ENCODE data around the gene HS3ST3A1.

Gene HS3ST3A1

DNA sequence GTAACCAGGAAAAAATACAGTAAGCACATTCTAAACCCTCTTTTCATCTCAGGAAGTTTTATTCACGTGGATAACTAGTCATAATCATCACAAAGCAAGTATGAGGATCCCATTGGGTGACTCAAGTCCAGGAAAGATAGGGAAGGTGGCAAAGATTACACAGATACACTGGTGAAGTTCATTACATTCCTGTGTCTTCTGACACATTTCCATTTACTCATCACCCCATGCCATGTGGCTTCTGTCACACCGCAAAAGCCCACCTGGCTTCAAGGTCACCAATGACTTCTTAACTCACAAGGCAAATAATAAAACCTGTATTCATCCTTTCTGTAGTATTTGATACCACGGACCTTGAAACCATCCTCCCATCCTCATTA is 17.0 kb downstream of the HS3ST3A1 start:
- DNase-seq: peak; percentile 76
- in situ Hi-C loops (cut with HindIII; ENCODE audit: low pct_ligation_motif_present, low pct_unique_long_range_greater_than_20kb, low sequenced_read_pairs): loop anchor here (25.0 kb wide), 1 partner anchor 728 kb away; the partner anchor contains the start of gene HS3ST3B1

DNA sequence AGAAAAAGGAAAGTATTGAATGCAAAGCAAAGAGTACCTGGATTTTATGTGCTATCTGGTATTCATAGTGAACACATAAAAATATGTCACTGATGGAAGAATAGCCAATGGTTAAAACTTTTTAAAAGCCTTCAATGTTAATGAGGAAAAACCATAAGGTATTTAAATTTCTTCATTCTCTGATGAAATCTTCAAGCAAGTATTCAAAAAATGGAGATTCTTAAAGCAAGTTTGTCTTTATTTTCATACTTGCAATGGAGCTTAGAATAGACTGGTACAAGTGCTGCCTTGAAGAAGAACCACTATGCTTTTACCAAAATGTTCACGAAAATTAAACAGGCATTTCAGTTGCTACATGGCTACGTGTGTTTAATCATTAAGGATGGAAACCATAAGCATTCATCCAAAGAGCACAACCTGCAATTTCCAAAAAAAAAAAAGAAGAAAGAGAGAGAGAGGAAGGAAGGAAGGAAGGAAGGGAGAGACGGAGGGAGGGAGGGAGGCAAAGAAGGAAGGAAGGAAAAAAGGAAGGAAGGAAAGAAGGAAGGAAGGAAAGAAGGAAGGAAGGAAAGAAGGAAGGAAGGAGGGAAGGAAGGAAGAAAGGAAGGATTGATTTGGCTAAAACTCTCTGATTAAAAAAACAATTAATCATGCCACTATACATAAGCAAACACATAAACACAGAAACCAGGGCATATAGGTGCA is 17.6 kb downstream of the HS3ST3A1 start:
- in situ Hi-C loops (cut with HindIII; ENCODE audit: low pct_ligation_motif_present, low pct_unique_long_range_greater_than_20kb, low sequenced_read_pairs): loop anchor here (25.0 kb wide), 1 partner anchor 728 kb away; the partner anchor contains the start of gene HS3ST3B1
- DNase-seq: no peak

DNA sequence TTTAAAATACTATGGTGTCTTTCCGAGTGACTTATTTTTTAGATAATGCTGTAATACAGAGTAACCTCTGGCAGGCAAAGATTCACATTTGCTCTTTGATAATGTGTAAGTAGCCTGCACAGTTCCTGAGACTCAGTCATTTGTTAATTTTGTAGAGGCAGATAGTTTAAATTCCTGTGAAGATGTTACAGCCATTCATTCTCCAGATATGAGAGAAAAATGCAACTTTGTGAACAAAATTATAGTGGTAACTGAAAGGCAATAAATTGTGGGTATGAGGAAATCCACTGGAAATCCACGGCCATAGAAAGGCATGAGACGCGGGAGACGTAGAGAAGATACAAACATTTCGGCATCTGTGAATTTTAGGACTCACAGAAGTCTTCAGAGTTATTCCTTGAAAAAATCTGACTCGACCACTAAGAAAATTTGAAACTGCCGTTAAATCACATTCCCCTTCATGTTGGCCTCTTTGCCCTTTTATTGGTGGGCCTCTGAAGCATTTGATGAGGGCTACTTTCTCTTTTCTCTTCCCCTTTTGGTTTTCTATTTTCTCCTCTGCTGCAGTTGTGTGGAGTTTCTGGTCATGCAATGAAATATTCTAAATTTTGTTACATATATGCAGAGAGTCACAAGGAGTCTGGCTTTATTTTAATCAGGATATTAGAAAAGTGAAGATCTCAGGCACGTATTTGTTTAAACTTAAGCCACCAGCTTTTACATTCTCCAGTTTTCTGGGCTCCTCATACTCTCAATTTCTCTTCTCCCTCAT is 18.8 kb downstream of the HS3ST3A1 start:
- in situ Hi-C loops (cut with HindIII; ENCODE audit: low pct_ligation_motif_present, low pct_unique_long_range_greater_than_20kb, low sequenced_read_pairs): loop anchor here (25.0 kb wide), 1 partner anchor 729 kb away; the partner anchor contains the start of gene HS3ST3B1
- DNase-seq: no peak

DNA sequence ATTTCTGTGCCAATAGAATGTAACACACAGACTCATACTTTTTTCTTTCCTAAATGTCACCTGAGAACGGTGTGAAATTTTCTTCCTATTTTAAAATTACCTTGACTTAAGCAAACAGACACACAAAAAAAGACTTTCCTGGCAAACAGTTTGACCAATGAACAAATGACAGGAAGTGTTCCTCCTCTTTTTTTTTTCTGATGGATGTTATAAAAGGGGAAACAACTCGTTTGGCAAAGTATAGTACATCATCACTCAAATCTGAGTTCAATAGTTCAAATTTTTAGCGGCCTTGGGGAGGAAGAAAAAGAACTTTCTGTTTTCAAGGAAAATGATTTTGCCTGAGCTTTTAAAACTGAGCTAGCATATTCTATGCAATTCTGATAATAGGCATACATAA is 19.8 kb downstream of the HS3ST3A1 start:
- in situ Hi-C loops (cut with HindIII; ENCODE audit: low pct_ligation_motif_present, low pct_unique_long_range_greater_than_20kb, low sequenced_read_pairs): loop anchor here (25.0 kb wide), 1 partner anchor 730 kb away; the partner anchor contains the start of gene HS3ST3B1
- DNase-seq: no peak

DNA sequence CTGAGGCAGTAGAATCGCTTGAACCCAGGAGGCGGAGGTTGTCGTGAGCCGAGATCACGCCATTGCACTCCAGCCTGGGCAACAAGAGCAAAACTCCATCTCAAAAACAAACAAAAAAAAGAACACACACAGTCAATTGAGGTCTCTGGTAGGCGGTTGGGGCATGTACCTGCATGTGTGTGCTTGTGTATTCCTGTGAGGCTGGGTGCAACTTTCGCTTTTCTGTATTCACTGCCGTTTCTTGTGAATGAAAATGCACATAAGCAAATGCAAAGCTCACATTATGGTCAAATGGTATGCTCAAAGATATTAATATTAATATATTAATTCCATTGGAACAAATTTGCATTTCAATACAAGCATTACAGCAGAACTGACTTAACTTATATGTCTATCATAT is 20.9 kb downstream of the HS3ST3A1 start:
- in situ Hi-C loops (cut with HindIII; ENCODE audit: low pct_ligation_motif_present, low pct_unique_long_range_greater_than_20kb, low sequenced_read_pairs): loop anchor here (25.0 kb wide), 1 partner anchor 732 kb away; the partner anchor contains the start of gene HS3ST3B1
- DNase-seq: no peak

DNA sequence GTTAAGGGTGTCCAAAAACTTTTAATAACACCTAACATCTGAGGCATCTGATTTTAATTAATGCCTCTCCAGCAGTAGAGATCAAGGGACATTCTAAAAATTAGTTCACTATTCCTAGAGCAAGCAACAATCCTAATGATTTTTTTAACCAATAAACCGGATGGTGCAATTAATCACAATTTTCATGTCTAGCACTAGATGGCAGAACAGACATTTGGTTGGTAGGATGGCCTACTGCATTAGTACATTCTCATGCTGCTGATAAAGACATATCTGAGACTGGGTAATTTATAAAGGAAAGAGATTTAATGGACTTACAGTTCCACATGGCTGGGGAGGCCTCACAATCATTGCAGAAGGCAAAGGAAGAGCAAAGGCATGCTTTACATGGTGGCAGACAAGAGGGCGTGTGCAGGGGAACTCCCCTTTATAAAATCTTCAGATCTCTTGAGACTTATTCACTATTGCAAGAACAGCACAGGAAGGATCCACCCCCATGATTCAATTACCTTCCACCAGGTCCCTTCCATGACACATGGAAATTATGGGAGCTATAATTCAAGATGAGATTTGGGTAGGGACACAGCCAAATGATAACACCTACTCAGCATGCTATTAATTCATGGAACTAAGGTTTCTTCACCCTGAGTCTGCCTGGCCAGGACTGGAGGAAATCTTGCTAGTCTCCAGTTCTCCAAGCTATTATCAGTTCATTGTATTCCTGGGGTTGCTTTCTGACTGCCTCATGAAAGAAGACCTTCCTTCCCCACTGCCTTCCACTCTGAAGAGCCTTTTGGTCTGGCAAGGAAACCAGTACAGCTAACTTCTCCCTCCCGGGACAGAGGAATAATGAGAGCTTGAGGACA is 24.8 kb downstream of the HS3ST3A1 start:
- DNase-seq: no peak
- in situ Hi-C loops (cut with HindIII; ENCODE audit: low pct_ligation_motif_present, low pct_unique_long_range_greater_than_20kb, low sequenced_read_pairs): loop anchor here (25.0 kb wide), 1 partner anchor 735 kb away; the partner anchor contains the start of gene HS3ST3B1

DNA sequence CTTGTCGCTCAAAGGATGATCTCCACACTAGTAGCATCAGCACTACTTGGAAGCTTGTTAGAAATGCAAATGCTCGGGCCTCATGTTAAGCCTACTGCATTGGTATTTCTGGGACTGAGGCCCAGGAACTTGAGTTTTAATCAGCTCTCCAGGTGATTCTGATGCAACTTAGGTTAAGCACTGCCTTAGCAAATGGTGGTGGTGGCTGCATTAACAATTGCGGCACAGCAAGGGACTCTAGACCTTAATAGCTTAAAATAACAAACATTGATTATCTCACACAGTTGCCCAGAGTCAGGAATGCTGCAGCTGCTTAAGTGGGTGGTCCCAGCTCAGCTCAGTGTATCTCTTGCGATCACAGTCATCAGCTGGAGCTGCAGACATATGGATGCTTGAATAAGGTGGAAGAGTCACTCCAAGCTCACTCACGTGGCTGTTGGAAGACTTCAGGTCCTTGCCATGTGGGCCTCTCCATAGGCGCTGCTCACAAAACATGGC is 25.8 kb downstream of the HS3ST3A1 start:
- in situ Hi-C loops (cut with HindIII; ENCODE audit: low pct_ligation_motif_present, low pct_unique_long_range_greater_than_20kb, low sequenced_read_pairs): loop anchor here (25.0 kb wide), 1 partner anchor 736 kb away; the partner anchor contains the start of gene HS3ST3B1
- no peak for DNase-seq

DNA sequence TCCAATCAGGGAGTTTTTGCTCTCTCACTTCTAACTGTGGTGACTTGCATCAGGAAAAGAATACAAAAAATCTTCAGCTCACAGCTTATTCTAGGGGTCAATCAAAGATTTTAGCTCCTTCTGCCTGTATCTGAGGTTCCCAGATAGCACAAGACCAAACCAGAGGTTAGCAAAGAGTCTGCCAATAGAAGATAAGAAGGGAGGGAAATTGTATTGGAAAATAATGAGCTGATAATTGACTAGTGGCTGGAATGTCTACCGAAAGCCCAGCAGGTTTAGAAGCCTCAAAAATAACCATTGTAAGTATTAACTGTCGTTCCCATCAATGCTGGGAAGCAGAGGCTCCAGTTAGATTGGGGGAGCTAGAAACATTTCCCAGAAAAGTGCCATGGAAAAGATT is 26.3 kb downstream of the HS3ST3A1 start:
- in situ Hi-C loops (cut with HindIII; ENCODE audit: low pct_ligation_motif_present, low pct_unique_long_range_greater_than_20kb, low sequenced_read_pairs): loop anchor here (25.0 kb wide), 1 partner anchor 737 kb away; the partner anchor contains the start of gene HS3ST3B1
- no peak for DNase-seq

DNA sequence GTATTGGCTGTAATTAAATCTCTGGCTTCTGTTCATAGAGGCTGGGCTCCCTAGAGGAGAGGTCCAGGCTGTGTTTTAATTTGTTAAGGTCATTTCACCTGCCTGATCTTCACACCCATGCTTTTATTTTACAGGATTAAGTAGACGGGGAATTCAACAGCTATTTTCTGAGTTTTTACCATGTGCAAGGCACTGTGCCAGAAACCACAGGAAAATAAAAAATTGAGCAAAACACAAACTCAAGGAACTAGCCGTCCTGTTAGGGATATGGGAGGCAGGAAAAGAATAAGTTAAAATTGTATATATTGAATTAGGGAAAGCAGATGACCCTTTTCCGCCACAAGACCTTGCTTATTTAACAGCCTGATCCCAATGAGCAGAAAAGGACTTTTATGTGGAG is 29.1 kb downstream of the HS3ST3A1 start:
- in situ Hi-C loops (cut with HindIII; ENCODE audit: low pct_ligation_motif_present, low pct_unique_long_range_greater_than_20kb, low sequenced_read_pairs): no loop called here

DNA sequence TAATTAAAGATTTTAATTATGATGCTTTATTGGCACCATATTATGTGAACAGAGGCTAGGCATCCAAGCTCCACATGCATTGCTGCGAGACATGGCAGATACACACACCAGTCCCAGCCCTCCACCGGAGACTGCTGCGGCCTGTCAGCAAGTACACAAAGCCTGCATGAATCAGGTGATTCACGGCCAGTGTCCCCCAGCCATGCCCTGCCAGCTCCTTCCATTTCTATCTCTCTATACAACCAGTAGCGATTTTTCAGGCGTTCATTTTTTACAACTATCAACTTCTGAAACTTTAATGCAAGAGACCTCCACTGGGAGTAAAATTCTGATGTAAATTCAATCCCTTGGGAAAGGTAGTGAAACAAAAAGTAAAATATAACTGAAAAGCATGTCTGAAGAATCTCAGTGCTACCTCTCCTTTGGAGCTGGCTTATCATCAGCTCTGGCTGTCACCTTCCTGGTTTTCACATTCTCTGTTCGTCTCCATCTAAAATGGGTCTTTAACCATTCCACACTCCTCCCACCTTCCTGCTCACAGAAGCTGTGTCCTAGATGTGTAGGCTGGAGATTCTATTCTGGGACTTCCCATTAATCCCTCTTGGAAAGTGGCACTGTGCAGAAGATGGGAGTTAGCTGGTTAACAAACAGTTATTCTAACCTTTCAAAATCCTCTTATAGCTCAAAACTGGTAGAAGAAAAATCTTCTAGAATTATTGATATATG is 32.2 kb downstream of the HS3ST3A1 start:
- DNase-seq: no peak
- in situ Hi-C loops (cut with HindIII; ENCODE audit: low pct_ligation_motif_present, low pct_unique_long_range_greater_than_20kb, low sequenced_read_pairs): no loop called here

More for the DNA sequence above, 29.1 kb downstream of the HS3ST3A1 start:
- no peak for DNase-seq

DNA sequence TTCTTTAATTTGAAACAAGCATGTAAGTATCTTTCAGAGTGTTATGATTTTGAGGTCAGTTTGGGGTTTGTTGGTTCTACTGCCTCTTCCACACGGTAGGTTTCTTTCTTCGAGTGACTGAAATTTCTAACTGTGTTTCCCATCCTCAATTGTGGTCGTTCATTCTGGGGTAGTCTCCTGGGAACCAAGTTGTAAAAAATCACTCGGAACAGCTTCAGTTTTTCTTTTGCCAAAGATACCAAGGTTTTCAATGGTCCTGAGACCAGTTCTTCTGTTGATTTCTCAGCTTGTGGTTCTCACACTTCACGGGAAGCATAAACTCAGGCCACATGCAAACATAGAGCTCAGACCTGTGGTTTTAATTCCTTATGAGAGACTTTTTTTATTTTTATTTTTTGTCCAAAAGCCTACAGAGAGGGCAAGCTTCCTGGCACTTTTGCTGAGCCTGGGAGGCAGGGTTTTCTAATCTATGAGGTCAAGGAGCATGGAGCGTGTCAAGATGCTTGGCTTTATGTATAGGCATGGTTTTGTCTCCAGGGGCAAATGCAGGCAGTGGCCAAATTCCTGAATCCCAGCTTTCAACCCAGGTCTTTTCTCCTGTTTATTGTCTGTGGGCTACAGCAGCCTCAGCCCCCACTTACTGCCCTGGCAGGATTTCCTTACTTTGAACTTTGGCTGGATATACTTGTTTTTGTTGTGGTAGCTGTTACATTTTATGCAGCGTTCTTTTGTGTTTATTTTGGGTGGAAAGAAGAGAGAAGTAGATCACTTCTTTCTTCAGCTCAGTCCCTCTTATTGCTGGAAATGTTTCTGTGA is 32.9 kb downstream of the HS3ST3A1 start:
- no peak for DNase-seq

DNA sequence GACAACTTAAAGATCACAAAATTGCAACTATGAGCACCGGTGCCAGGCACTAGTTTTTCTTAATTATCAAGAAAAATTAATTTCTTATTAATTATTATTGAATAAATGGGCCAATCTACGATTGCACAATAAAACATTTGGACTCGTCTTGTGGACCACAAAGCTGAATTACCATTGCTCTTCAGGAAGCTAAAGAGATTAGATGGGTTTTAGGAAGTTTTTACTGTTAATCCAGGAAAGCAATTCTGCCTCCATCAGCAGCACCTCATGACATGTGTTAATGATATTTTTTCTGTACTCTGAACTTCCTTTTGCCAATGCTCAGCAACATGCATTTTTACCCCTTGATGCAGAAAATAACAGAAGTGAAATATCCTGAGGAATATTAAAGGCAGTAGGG is 37.9 kb downstream of the HS3ST3A1 start:
- in situ Hi-C loops (cut with HindIII; ENCODE audit: low pct_ligation_motif_present, low pct_unique_long_range_greater_than_20kb, low sequenced_read_pairs): no loop called here
- DNase-seq: no peak

More for the DNA sequence above, 32.9 kb downstream of the HS3ST3A1 start:
- in situ Hi-C loops (cut with HindIII; ENCODE audit: low pct_ligation_motif_present, low pct_unique_long_range_greater_than_20kb, low sequenced_read_pairs): no loop called here

DNA sequence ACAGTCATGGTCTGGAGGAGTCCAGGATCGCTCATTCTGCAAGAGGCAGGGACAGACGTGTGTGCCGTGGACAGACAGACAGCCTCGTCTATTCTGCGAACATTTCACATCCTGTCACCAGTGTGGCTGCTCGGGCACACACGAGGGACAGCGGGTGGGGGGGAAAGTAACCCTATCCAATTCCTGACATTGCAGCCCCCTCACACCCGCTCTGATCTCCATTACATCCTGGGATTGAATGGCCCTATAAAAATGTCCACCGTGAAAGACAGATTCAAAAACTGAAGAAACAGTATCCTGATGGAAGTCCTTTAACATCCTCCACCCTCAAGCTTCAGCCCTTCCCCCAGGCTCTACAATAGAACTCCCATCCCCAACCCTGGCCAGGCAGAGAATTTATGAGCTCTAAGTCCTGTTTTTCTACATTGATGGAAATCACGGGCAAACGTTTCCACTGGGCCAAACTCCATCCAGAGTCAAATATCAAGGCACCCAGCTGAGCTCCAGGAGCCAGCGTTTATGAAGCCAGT is 39.4 kb downstream of the HS3ST3A1 start:
- DNase-seq: peak; percentile 98

DNA sequence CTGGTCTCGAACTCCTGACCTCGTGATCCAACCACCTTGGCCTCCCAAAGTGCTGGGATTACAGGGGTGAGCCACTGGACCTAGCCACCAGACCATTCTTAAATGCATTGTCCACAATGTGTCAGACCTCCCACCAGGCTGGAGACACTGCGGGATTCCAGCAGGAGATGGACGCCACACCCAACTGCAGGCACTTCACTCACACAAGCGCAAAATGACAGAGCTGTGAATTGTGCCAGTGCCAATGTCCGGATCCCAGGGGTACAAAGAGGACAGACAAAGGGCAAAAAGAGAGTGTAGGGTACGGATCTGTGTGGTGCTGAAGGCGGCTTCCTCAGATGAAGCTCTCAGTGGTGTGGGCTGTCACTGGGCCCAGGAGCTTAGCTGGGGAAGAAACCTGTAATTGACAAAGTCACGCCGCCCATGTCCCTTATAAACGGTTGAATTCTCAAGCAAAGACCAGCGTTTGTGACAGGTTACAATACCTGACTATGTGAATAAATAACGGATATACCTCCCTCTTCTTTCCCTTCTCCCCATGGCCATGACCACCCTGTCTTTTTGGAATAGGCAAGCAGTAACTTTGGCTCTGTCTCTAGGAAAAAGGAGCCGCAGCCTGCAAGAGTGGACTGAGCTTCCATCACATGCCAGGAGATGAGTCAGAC is 40.0 kb downstream of the HS3ST3A1 start:
- DNase-seq: peak; percentile 75
- in situ Hi-C loops (cut with HindIII; ENCODE audit: low pct_ligation_motif_present, low pct_unique_long_range_greater_than_20kb, low sequenced_read_pairs): no loop called here

More for the DNA sequence above, 39.4 kb downstream of the HS3ST3A1 start:
- in situ Hi-C loops (cut with HindIII; ENCODE audit: low pct_ligation_motif_present, low pct_unique_long_range_greater_than_20kb, low sequenced_read_pairs): no loop called here

DNA sequence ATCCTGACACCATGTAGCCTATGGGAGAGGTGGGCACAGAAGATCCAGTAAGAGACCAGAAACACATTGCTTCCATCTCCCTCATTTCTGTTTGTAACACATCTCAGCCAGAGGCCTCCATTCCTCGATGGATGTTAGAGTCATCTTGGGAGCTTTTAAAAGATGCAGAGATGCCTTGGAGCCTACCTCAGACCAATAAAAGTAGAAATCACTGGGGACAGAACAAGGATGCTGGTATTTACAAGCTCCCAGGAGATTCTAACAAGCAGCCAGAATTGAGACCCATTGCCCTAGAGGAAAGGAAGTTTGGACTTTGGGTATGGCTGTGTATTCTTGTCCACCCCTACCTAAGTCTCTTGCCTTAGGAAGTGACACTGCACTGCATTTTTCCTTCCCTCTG is 40.8 kb downstream of the HS3ST3A1 start:
- in situ Hi-C loops (cut with HindIII; ENCODE audit: low pct_ligation_motif_present, low pct_unique_long_range_greater_than_20kb, low sequenced_read_pairs): no loop called here
- peak; percentile 20 for DNase-seq

DNA sequence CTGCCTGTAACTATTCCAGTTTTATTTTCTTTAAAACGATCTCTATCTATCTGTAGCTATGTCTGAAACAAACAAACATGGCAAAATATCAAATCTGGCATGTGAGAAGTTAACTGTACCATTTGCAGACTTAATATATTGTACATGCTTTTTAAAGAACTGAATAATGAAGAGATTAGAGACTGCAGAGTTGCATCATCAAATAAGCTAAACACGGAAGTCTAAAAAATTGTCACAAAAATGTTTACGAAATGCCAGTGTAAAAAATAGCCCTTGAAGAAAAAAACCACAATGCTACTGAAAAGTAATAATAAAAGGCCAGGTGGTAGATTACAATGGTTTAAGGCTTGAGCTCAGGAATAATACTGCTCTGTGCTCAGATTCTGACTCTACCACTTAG is 43.1 kb downstream of the HS3ST3A1 start:
- DNase-seq: no peak
- in situ Hi-C loops (cut with HindIII; ENCODE audit: low pct_ligation_motif_present, low pct_unique_long_range_greater_than_20kb, low sequenced_read_pairs): no loop called here

Measured in ACHN (cell line).